Caco-2 (cell line): Measurements from ENCODE around the gene NAP1L4. TPM values are rescaled to one million over a fixed set of nuclear protein-coding genes. Genes with fewer than 3 reads are reported as not detected.

ENCODE experiments used
- BruUV-seq: library from RNA; stranded (reverse); fragments of 400-500 nt; replicated peaks from 2 replicates; lab custom pipeline; 2021; lab: Mats Ljungman, UMichigan
- CTCF ChIA-PET: fragments of 300-600 bp; sonication (Branson Sonifier 250); formaldehyde crosslinking; loops from one replicate; lab custom pipeline; 2022; ENCODE audit warnings: antibody characterized with exemption; lab: Charles Lee
- POLR2A ChIA-PET: fragments of 300-600 bp; sonication (Branson Sonifier 250); formaldehyde crosslinking; loops from one replicate; lab custom pipeline; 2022; ENCODE audit warnings: antibody characterized with exemption; lab: Charles Lee
- DNase-seq, 2 experiments: peaks; one replicate each; pipeline versions ENCODE4 v3.0.0 to v3.0.0-alpha.2; 2020 to 2022
- H3K27me3 ChIP-seq: replicated peaks from 2 replicates; pipeline ENCODE4 v1.6.0; 2011; ENCODE audit warnings: low read length; ENCODE audit not compliant: control insufficient read depth, insufficient read depth
- H3K36me3 ChIP-seq: 2 replicates; pipeline ENCODE4 v1.5.1; 2011; ENCODE audit warnings: low read length; ENCODE audit not compliant: control insufficient read depth, insufficient read depth
- H3K4me1 ChIP-seq: fragments of 250-450 bp; sonication (Bioruptor Pico); 2 replicates; pipeline ENCODE4 v1.5.1; 2020; ENCODE audit warnings: mild to moderate bottlenecking
- H3K4me3 ChIP-seq: 2 replicates; pipeline ENCODE4 v1.5.1; 2011; ENCODE audit warnings: low read depth, mild to moderate bottlenecking, control low read depth, low read length
- H3K9me3 ChIP-seq: fragments of 250-450 bp; sonication (Bioruptor Pico); 2 replicates; pipeline ENCODE4 v1.5.1; 2020; ENCODE audit warnings: mild to moderate bottlenecking, moderate library complexity
- H3K27ac Mint-ChIP-seq: one replicate; pipeline ENCODE4 v1.8.0; 2022; ENCODE audit warnings: mixed read lengths; ENCODE audit not compliant: unreplicated experiment
- H3K27me3 Mint-ChIP-seq: one replicate; pipeline ENCODE4 v1.8.0; 2022; ENCODE audit warnings: mixed read lengths; ENCODE audit not compliant: insufficient read depth, unreplicated experiment
- H3K36me3 Mint-ChIP-seq: one replicate; pipeline ENCODE4 v1.8.0; 2022; ENCODE audit warnings: mild to moderate bottlenecking, mixed read lengths; ENCODE audit not compliant: insufficient read depth, unreplicated experiment
- H3K4me1 Mint-ChIP-seq: one replicate; pipeline ENCODE4 v1.8.0; 2022; ENCODE audit warnings: low read depth, mixed read lengths; ENCODE audit not compliant: unreplicated experiment
- H3K4me3 Mint-ChIP-seq: one replicate; pipeline ENCODE4 v1.8.0; 2022; ENCODE audit warnings: mild to moderate bottlenecking, moderate library complexity, mixed read lengths; ENCODE audit not compliant: unreplicated experiment
- H3K9me3 Mint-ChIP-seq: one replicate; pipeline ENCODE4 v1.8.0; 2022; ENCODE audit warnings: mixed read lengths; ENCODE audit not compliant: unreplicated experiment
- CTCF ChIP-seq, 2 experiments: fragments of 200-600 bp in 1 of 2; IDR thresholded peaks; 1 replicate in 1 of 2; 2 replicates in 1 of 2; pipeline versions ENCODE4 v1.5.1 to v1.8.0; 2011 to 2022; ENCODE audit warnings: antibody characterized with exemption in 1 of 2, control low read depth in 1 of 2, inconsistent platforms in 1 of 2, low read depth in 1 of 2, low read length in 1 of 2, mild to moderate bottlenecking in 1 of 2, moderate library complexity in 1 of 2; ENCODE audit not compliant: insufficient read depth in 1 of 2, severe bottlenecking in 1 of 2, unreplicated experiment in 1 of 2
- intact Hi-C: fragments of 100-400 bp; cut with micrococcal nuclease; formaldehyde crosslinking; loops from one replicate; pipeline ENCODE4 v1.10.0; 2022; ENCODE audit not compliant: unreplicated experiment
- total RNA-seq: library from RNA; stranded (reverse); gene quantifications from 2 replicates; pipeline ENCODE4 v1.2.3, GENCODE V29; 2022

NAP1L4 gene
- total RNA-seq, 1 experiment from 2014 or later, result 215 TPM

GRCh38 chr11:2995893-2996554 lies 3.9 kb upstream of the NAP1L4 start:
- no peak overlapping the region for H3K27ac Mint-ChIP-seq
- intact Hi-C loops, result no loop called here
- H3K9me3 Mint-ChIP-seq, result no peaks in the 10 kb centered on the region
- peaks cover 54% of the 10 kb centered on the region for H3K36me3 Mint-ChIP-seq
- no peaks in the 10 kb centered on the region for H3K9me3 ChIP-seq
- ChIA-PET POLR2A (no interaction called here), CTCF (no interaction called here)
- H3K4me3 ChIP-seq, result no peak overlapping the region
- H3K36me3 ChIP-seq, result no peaks in the 10 kb centered on the region; the same call in 1 of the 2 replicates
- BruUV-seq, result no TSS peak
- H3K4me1 ChIP-seq, result no peaks in the 10 kb centered on the region
- no peaks in the 10 kb centered on the region for H3K4me1 Mint-ChIP-seq
- H3K27me3 ChIP-seq, result no peaks in the 10 kb centered on the region
- DNase-seq, result peak in 1 of 2 experiments; percentile 19
- H3K4me3 Mint-ChIP-seq, result no peak overlapping the region
- TF ChIP-seq CTCF (IDR thresholded peaks at IDR 0.05; ENCODE audit: insufficient read depth in 1 of 2, low read depth in 1 of 2, low read length in 1 of 2, severe bottlenecking in 1 of 2, unreplicated experiment in 1 of 2), result no peak
- H3K27me3 Mint-ChIP-seq, result no peaks in the 10 kb centered on the region

GRCh38 chr11:2995031-2995561 lies 3.0 kb upstream of the NAP1L4 start:
- peak in 1 of 2 experiments; percentile 25 for DNase-seq
- no peaks in the 10 kb centered on the region for H3K9me3 Mint-ChIP-seq
- CTCF ChIA-PET, result no interaction called here

DNA sequence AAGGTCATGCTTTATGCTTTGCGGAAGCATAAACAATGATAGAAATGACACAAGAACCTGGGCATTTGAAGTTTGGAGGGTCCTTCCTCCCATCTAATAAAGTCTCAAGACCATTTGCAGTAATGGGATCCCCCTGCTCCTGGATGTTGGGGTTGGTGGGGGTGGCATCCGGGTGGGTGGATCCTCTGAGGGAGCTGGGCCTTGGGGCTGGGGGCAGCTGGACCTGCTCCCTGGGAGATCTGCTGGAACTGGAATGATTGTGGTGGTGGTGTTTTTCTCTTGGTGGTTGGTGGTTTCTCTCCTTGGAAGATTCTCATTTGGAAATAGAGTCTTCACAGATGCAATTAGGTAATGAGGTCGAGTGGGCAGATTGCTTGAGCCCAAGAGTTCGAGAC lies 2.2 kb upstream of the NAP1L4 start:
- peaks cover 48% of the 10 kb centered on the region for H3K36me3 Mint-ChIP-seq
- BruUV-seq, result no TSS peak
- Histone ChIP-seq H3K4me1 (peaks cover 7% of the 10 kb centered on the region), H3K9me3 (no peaks in the 10 kb centered on the region), H3K36me3 (no peaks in the 10 kb centered on the region; the same call in 1 of the 2 replicates), H3K27me3 (no peaks in the 10 kb centered on the region), H3K4me3 (no peak overlapping the region)
- H3K4me3 Mint-ChIP-seq, result no peak overlapping the region
- H3K4me1 Mint-ChIP-seq, result peaks cover 9% of the 10 kb centered on the region
- no peak overlapping the region for H3K27ac Mint-ChIP-seq
- no peak for TF ChIP-seq CTCF (IDR thresholded peaks at IDR 0.05; ENCODE audit: insufficient read depth in 1 of 2, low read depth in 1 of 2, low read length in 1 of 2, severe bottlenecking in 1 of 2, unreplicated experiment in 1 of 2)
- intact Hi-C loops, result no loop called here
- CTCF ChIA-PET, result no interaction called here
- no peak for DNase-seq
- H3K9me3 Mint-ChIP-seq, result no peaks in the 10 kb centered on the region
- H3K27me3 Mint-ChIP-seq, result no peaks in the 10 kb centered on the region
- POLR2A ChIA-PET, result no interaction called here

More at GRCh38 chr11:2995031-2995561, 3.0 kb upstream of the NAP1L4 start:
- no peaks in the 10 kb centered on the region for H3K27me3 ChIP-seq
- H3K4me1 Mint-ChIP-seq, result peaks cover 4% of the 10 kb centered on the region
- BruUV-seq, result no TSS peak
- no peak overlapping the region for H3K27ac Mint-ChIP-seq
- POLR2A ChIA-PET, result no interaction called here
- H3K36me3 Mint-ChIP-seq, result peaks cover 52% of the 10 kb centered on the region
- intact Hi-C loops, result no loop called here
- H3K4me3 ChIP-seq, result no peak overlapping the region
- H3K4me3 Mint-ChIP-seq, result no peak overlapping the region
- no peaks in the 10 kb centered on the region; the same call in 1 of the 2 replicates for H3K36me3 ChIP-seq
- no peaks in the 10 kb centered on the region for H3K9me3 ChIP-seq
- no peaks in the 10 kb centered on the region for H3K27me3 Mint-ChIP-seq
- TF ChIP-seq CTCF (IDR thresholded peaks at IDR 0.05; ENCODE audit: insufficient read depth in 1 of 2, low read depth in 1 of 2, low read length in 1 of 2, severe bottlenecking in 1 of 2, unreplicated experiment in 1 of 2), result no peak
- no peaks in the 10 kb centered on the region for H3K4me1 ChIP-seq
